ENCODE data around the gene AKR1B15.

The AKR1B15 gene

GRCh38 chr7:134619627-134620331 is 70.9 kb downstream of the AKR1B15 start:
- DNase-seq: no peak

- no peak for DNase-seq
Observed at GRCh38 chr7:134622303-134622995, 73.5 kb downstream of the AKR1B15 start.

- DNase-seq: no peak
Observed at GRCh38 chr7:134623193-134623592, 74.3 kb downstream of the AKR1B15 start.

GRCh38 chr7:134625550-134625949 is 76.6 kb downstream of the AKR1B15 start:
- DNase-seq: no peak

GRCh38 chr7:134627109-134627774 is 78.3 kb downstream of the AKR1B15 start:
- DNase-seq: no peak

- no peak for DNase-seq
Observed at GRCh38 chr7:134627775-134628153, 78.9 kb downstream of the AKR1B15 start.

GRCh38 chr7:134629445-134629844 is 80.5 kb downstream of the AKR1B15 start:
- no peak for DNase-seq
